OCI-LY7 (cell line): ENCODE data around the gene RALGAPA2.

Experiments used
- EZH2phosphoT487 ChIP-seq: fragments of 200-600 bp; sonication (generic); IDR thresholded peaks from 2 replicates; pipeline ENCODE4 v1.6.1; 2018; ENCODE audit warnings: low read depth, borderline replicate concordance, mild to moderate bottlenecking, mixed run types, antibody characterized with exemption, low read length, moderate library complexity, mixed read lengths
- TF ChIP-seq, protein P1 (sequence below): fragments of 200-600 bp; sonication (generic); conservative IDR thresholded peaks from 2 replicates; pipeline ENCODE4 v1.5.1; 2014; ENCODE audit warnings: mild to moderate bottlenecking, antibody characterized with exemption, low read length, moderate library complexity, mixed read lengths

GRCh38 chr20:20628314-20628713 lies 84.1 kb downstream of the RALGAPA2 start:
- TF ChIP-seq, protein P1, sequence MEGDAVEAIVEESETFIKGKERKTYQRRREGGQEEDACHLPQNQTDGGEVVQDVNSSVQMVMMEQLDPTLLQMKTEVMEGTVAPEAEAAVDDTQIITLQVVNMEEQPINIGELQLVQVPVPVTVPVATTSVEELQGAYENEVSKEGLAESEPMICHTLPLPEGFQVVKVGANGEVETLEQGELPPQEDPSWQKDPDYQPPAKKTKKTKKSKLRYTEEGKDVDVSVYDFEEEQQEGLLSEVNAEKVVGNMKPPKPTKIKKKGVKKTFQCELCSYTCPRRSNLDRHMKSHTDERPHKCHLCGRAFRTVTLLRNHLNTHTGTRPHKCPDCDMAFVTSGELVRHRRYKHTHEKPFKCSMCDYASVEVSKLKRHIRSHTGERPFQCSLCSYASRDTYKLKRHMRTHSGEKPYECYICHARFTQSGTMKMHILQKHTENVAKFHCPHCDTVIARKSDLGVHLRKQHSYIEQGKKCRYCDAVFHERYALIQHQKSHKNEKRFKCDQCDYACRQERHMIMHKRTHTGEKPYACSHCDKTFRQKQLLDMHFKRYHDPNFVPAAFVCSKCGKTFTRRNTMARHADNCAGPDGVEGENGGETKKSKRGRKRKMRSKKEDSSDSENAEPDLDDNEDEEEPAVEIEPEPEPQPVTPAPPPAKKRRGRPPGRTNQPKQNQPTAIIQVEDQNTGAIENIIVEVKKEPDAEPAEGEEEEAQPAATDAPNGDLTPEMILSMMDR = no peak
- TF ChIP-seq EZH2phosphoT487 = no peak
